BLaER1 treated with 17β-estradiol and CSF1 and Interleukin-3, amounts not matched to agents 10 nM and 100 nM (cell line): Measurements from ENCODE around the gene SPTY2D1.
"Not testable (repeated sequence)": the region's sequence is repeated elsewhere in the genome, so short reads cannot be mapped to it uniquely, and the experiment has no call there.

Experiments
- H3K27ac ChIP-seq, 11 experiments: shearing (Covaris generic); formaldehyde crosslinking; 2 replicates each; pipeline ENCODE4 v1.8.1; 2022
- H3K27me3 ChIP-seq, 11 experiments: shearing (Covaris generic); formaldehyde crosslinking; 2 replicates each; pipeline ENCODE4 v1.8.1; 2022
- H3K36me3 ChIP-seq, 11 experiments: shearing (Covaris generic); formaldehyde crosslinking; 2 replicates each; pipeline ENCODE4 v1.8.1; 2022
- H3K4me1 ChIP-seq, 10 experiments: shearing (Covaris generic); formaldehyde crosslinking; 2 replicates each; pipeline ENCODE4 v1.8.1; 2022
- H3K4me2 ChIP-seq, 11 experiments: shearing (Covaris generic); formaldehyde crosslinking; 2 replicates each; pipeline ENCODE4 v1.8.1; 2022
- H3K4me3 ChIP-seq, 10 experiments: shearing (Covaris generic); formaldehyde crosslinking; 2 replicates each; pipeline ENCODE4 v1.8.1; 2022
- H3K9ac ChIP-seq, 11 experiments: shearing (Covaris generic); formaldehyde crosslinking; 2 replicates each; pipeline ENCODE4 v1.8.1; 2022
- H3K9me3 ChIP-seq, 11 experiments: shearing (Covaris generic); formaldehyde crosslinking; replicated peaks in 1 of 11; 2 replicates each; pipeline ENCODE4 v1.8.1; 2022
- H4K20me1 ChIP-seq, 11 experiments: shearing (Covaris generic); formaldehyde crosslinking; 2 replicates each; pipeline ENCODE4 v1.8.1; 2022
- Cebpa-rat ChIP-seq, 11 experiments: shearing (Covaris generic); IDR thresholded peaks; 2 replicates each; pipeline ENCODE4 v1.8.1; 2022

SPTY2D1 gene

DNA sequence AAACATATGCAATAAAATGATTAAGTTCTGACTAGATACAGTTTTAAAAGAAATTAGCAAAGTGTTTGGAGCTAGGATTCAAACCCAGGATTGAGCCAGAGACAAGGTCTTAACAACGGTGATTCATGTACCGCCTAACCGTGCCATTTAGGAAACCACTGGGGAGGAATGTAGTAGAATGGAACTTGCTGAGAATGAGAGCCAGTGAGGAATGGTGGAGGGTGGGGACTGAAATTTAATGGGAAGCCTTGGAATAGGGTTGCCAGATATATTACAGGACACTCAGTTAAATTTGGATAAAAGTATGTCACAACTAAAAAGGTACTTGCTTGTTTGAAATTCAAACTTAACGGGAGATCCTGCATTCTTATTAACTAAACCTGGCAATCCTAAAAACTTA is 34.0 kb upstream of the SPTY2D1 start:
- H3K36me3 ChIP-seq, result no peaks in the 10 kb centered on the region
- no peak overlapping the region for H3K9ac ChIP-seq
- no peak overlapping the region for H3K27ac ChIP-seq
- peak overlapping the region in 4 of 11 experiments; percentile 62 to 86 (median 83); a peak in 6 of 22 replicates for H3K4me2 ChIP-seq
- no peak for TF ChIP-seq Cebpa-rat (IDR thresholded peaks at IDR 0.05)
- H3K9me3 ChIP-seq, result peaks cover 0 to 7% (median 0%) of the 10 kb centered on the region in 11 experiments; a peak in 1 of 22 replicates
- no peaks in the 10 kb centered on the region for H3K27me3 ChIP-seq
- H4K20me1 ChIP-seq, result no peaks in the 10 kb centered on the region
- H3K4me1 ChIP-seq, result peaks cover 0 to 59% (median 18%) of the 10 kb centered on the region in 10 experiments; a peak in 15 of 20 replicates
- no peak overlapping the region for H3K4me3 ChIP-seq

DNA sequence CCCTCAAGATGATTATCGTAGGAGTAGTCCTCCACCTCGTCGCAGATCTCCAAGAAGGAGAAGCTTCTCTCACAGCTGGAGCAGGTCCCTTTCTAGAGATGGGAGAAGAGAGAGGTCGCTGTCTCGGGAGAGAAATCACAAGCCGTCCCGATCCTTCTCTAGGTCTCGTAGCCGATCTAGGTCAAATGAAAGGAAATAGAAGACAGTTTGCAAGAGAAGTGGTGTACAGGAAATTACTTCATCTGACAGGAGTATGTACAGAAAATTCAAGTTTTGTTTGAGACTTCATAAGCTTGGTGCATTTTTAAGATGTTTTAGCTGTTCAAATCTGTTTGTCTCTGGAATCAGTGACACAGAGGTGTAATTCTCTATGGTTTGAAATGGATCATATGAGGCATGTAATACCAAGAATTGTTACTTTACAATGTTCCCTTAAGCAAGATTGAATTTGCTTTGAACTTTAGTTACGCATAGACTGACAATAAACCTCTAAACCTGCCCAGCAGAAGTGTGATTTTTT is 31.3 kb upstream of the SPTY2D1 start:
- H3K9ac ChIP-seq, H3K9me3 ChIP-seq, H4K20me1 ChIP-seq, H3K27ac ChIP-seq, H3K4me3 ChIP-seq, H3K36me3 ChIP-seq, H3K27me3 ChIP-seq: not testable (repeated sequence)
- Histone ChIP-seq H3K4me2 (0 out of 22 replicates have a peak overlapping the region, but pooled peaks of 1 of the 11 experiments have one; percentile 1), H3K4me1 (peaks cover 0 to 47% (median 13%) of the 10 kb centered on the region in 10 experiments; a peak in 10 of 20 replicates)

DNA sequence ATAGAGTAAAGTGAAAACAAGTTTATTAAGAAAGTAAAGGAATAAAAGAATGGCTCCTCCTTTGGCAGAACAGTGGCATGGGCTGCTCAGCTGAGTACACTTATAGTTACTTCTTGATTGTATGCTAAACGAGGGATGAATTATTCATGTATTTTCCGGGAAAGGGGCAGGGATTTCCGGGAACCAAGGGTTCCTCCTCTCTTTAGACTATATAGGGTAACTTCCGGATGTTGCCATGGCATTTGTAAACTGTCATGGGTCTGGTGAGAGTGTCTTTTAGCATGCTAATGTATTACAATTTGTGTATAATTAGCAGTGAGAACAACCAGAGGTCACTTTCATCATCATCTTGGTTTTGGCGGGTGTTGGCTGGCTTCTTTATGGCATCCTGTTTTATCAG is 23.5 kb upstream of the SPTY2D1 start:
- Histone ChIP-seq H3K9me3 (peaks cover 0 to 7% (median 0%) of the 10 kb centered on the region in 11 experiments; a peak in 1 of 22 replicates), H3K4me1 (peaks cover 0 to 6% (median 3%) of the 10 kb centered on the region in 10 experiments; a peak in 12 of 20 replicates), H3K4me3 (no peak overlapping the region), H3K27ac (no peak overlapping the region), H3K9ac (no peak overlapping the region), H4K20me1 (no peaks in the 10 kb centered on the region), H3K4me2 (no peak overlapping the region), H3K36me3 (no peaks in the 10 kb centered on the region), H3K27me3 (no peaks in the 10 kb centered on the region)
- TF ChIP-seq Cebpa-rat (IDR thresholded peaks at IDR 0.05), result no peak

DNA sequence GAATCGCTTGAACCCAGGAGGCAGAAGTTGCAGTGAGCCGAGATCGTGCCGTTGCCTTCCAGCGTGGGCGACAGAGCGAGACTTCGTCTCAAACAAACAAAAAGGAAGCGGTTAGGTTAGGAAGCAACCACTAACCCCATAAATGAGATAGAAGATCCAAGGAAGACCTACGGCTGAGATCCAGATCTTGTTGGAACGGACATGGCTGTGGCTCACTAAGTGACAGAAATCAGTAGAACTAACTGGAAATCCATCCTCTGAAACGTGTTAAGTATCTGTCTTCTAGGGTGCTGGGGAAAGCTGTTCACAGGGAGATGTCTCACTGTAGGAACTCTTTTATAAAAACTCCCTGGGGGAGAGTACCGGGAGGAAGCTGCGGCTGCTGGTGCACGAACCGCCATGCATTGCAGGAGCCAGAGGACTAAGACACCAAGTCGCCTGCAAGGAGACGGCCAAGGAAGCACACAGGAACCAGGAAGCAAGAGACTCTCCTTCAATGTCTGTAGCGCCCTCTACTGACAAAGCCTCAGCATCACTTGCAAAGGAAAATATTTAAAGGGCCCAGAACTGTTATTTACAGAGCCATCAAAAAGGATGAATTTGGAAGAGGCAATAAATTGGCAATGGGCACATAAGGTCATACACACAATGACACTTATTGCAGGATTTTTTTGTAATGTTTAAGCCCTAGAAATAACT is 16.9 kb upstream of the SPTY2D1 start:
- H3K9ac ChIP-seq, result peak overlapping the region; percentile 42 to 83 (median 68)

DNA sequence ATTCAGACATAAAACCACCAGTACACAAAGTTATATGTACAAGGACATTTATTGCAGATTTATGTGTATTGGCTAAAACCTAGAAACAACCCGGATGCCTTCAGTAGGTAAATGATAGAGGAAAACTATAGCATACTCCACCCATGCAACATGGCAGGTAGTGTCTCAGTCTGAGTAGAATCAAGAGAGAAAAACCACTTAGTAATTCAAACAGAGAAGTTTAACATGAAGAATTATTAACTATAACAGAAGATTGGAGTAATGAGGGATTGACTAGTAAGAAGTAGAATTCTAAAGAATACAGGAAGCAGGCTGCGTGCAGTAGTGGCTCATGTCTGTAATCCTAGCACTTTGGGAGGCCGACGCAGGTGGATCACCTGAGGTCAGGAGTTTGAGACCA is 16.2 kb upstream of the SPTY2D1 start:
- peaks cover 0 to 10% (median 7%) of the 10 kb centered on the region in 11 experiments; a peak in 6 of 22 replicates for H3K9me3 ChIP-seq
- peak overlapping the region; percentile 46 to 68 (median 57); a peak in 18 of 20 replicates for H3K4me3 ChIP-seq
- peak overlapping the region in 9 of 11 experiments; percentile 57 to 80 (median 71); a peak in 14 of 22 replicates for H3K27ac ChIP-seq
- H3K36me3 ChIP-seq, result no peaks in the 10 kb centered on the region
- peak overlapping the region; percentile 79 to 93 (median 84) for H3K4me2 ChIP-seq
- no peaks in the 10 kb centered on the region for H3K27me3 ChIP-seq
- H4K20me1 ChIP-seq, result no peaks in the 10 kb centered on the region
- H3K4me1 ChIP-seq, result peaks cover 30 to 47% (median 34%) of the 10 kb centered on the region in 10 experiments
- peak overlapping the region in 7 of 11 experiments; percentile 53 to 83 (median 72); a peak in 12 of 22 replicates for H3K9ac ChIP-seq
- TF ChIP-seq Cebpa-rat (IDR thresholded peaks at IDR 0.05), result no peak

More for the DNA sequence above, 16.9 kb upstream of the SPTY2D1 start:
- Histone ChIP-seq H3K4me2 (peak overlapping the region; percentile 79 to 93 (median 84)), H4K20me1 (no peaks in the 10 kb centered on the region), H3K36me3 (no peaks in the 10 kb centered on the region), H3K27me3 (no peaks in the 10 kb centered on the region), H3K4me3 (peak overlapping the region; percentile 46 to 68 (median 57)), H3K4me1 (peaks cover 30 to 47% (median 34%) of the 10 kb centered on the region in 10 experiments), H3K9me3 (peaks cover 0 to 10% (median 7%) of the 10 kb centered on the region in 11 experiments; a peak in 6 of 22 replicates), H3K27ac (peak overlapping the region; percentile 31 to 80 (median 70); a peak in 19 of 22 replicates)
- no peak for TF ChIP-seq Cebpa-rat (IDR thresholded peaks at IDR 0.05)

DNA sequence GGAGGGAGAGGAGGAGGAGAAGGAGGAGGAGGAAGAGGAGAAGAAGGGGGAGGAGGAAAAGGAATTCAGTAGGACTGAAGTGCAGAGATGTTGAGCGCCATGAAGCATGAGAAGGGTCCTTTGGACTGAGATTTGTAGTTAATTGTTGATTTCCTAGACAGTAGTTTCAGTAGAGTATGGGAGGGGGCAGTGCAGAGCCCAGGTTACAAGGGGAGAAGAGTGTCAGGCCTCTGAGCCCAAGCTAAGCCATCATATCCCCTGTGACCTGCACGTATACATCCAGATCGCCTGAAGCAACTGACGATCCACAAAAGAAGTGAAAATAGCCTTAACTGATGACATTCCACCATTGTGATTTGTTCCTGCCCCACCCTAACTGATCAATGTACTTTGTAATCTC is 8.9 kb upstream of the SPTY2D1 start:
- H3K36me3 ChIP-seq, H3K27ac ChIP-seq, H3K9ac ChIP-seq, H4K20me1 ChIP-seq, H3K4me2 ChIP-seq, H3K4me1 ChIP-seq, H3K27me3 ChIP-seq, H3K4me3 ChIP-seq: not testable (repeated sequence)
- peaks cover 0 to 10% (median 7%) of the 10 kb centered on the region in 11 experiments; a peak in 6 of 22 replicates for H3K9me3 ChIP-seq

DNA sequence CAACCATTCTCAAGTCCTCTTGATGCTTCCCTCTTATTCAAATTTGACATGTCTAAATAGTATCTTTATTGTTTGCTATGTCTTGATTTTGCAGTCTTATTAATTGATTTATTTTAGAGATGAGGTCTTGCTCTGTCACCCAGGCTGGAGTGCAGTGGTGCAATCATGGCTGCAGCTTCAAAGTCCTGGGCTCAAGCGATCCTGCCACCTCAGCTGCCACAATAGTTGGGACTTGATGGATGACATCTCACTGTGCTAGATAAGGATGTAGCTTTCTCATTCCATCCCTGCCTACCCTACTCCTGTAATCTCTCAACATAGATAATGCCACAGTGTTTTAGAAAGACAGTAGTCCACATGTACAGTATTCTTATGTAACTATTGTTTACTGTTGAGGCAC is 7.5 kb upstream of the SPTY2D1 start:
- H3K4me2 ChIP-seq, result no peak overlapping the region

DNA sequence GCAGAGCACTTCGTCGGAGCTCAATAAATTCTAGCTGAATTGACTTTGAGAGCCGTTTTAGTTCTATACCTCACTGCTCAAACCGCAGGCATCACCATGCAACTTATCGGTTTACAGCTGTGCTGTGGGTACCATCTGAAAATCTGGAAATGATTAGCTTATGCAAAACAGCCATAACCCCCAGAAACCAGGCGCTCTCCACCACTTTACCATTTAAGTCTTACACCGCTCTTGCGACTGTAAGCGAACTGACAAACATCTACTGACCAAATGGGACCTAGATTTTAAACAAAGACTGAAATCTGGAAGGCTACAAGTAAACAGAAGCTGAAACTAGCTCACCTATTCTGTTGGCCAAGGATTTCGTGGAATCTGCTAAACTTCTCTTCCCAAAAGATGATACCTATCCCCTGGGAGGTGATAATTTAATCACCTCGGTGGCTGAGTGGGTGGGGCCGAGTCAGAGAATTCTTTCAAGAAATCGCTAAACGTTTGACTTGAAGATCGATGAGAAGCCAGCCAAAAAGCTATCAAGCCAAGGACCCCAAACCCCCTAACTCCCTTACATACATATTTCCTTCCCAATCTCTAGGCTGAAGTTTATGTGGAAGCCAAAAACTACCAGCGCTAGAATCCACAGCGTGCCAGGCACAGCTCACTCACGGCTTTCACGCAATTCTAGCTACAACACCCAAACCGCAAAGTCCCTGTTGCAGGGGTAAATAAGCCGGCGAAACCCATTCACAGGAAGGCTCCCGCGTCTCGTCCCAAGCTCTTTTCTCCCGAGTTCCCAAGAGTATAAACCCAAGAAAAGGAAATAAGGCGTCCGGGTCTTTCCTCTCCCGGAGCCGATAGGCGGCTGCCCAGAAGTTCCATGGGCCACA is 644 bp downstream of the SPTY2D1 start:
- peak overlapping the region; percentile 81 to 96 (median 90) for H3K27ac ChIP-seq
- peak overlapping the region; percentile 81 to 99 (median 92) for H3K4me3 ChIP-seq
- H3K4me1 ChIP-seq, result peaks cover 18 to 25% (median 22%) of the 10 kb centered on the region in 10 experiments
- no peaks in the 10 kb centered on the region for H3K27me3 ChIP-seq
- peaks cover 0 to 13% (median 7%) of the 10 kb centered on the region in 11 experiments; a peak in 7 of 22 replicates for H3K36me3 ChIP-seq
- peak overlapping the region; percentile 90 to 98 (median 95) for H3K4me2 ChIP-seq
- TF ChIP-seq Cebpa-rat (IDR thresholded peaks at IDR 0.05), result no peak
- H3K9me3 ChIP-seq, result no peaks in the 10 kb centered on the region
- H4K20me1 ChIP-seq, result peaks cover 21 to 55% (median 45%) of the 10 kb centered on the region in 11 experiments; a peak in 19 of 22 replicates
- H3K9ac ChIP-seq, result peak overlapping the region; percentile 85 to 95 (median 91)

More for the DNA sequence above, 7.5 kb upstream of the SPTY2D1 start:
- H3K4me3 ChIP-seq, result no peak overlapping the region
- no peaks in the 10 kb centered on the region for H3K4me1 ChIP-seq
- H3K36me3 ChIP-seq, result no peaks in the 10 kb centered on the region
- no peak overlapping the region for H3K27ac ChIP-seq
- H3K27me3 ChIP-seq, result no peaks in the 10 kb centered on the region
- H4K20me1 ChIP-seq, result no peaks in the 10 kb centered on the region
- 0 out of 22 replicates have a peak, but pooled peaks cover 0 to under 1% (median 0%) of the 10 kb centered on the region in 11 experiments for H3K9me3 ChIP-seq
- no peak overlapping the region for H3K9ac ChIP-seq
- no peak for TF ChIP-seq Cebpa-rat (IDR thresholded peaks at IDR 0.05)
